Measurements from ENCODE around the gene ATCAY. TPM values are rescaled to one million over a fixed set of nuclear protein-coding genes. Genes with fewer than 3 reads are reported as not detected.

Gene ATCAY
- total and polyA plus RNA-seq, 2 of the 13 experiments (the other 11 are each of a cell fraction or from before 2014, with no cell fraction given): not detected

DNA sequence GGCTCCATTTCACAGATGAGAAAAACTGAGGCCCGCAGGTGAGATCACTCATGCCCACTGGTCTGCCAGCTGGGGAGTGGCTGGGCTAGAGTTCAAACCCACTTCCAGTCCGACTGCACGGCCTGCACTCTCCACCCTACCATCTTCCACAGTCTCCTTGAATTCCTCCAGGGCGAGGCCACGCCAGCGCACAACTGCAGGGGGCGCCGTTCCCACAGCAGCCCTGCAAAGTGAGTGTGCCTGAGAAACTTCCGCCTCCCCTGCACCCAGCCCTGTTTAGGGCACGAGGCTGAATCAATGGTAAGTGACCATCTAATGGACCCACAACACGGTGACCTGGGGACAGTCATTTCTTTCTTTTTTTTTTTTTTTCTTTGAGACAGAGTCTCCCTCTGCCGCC is 829 bp upstream of the ATCAY start (continued):
- no peak for TF ChIP-seq PCBP2 (optimal IDR thresholded peaks at IDR 0.05; ENCODE audit: low read depth, low read length, poor library complexity, severe bottlenecking)

DNA sequence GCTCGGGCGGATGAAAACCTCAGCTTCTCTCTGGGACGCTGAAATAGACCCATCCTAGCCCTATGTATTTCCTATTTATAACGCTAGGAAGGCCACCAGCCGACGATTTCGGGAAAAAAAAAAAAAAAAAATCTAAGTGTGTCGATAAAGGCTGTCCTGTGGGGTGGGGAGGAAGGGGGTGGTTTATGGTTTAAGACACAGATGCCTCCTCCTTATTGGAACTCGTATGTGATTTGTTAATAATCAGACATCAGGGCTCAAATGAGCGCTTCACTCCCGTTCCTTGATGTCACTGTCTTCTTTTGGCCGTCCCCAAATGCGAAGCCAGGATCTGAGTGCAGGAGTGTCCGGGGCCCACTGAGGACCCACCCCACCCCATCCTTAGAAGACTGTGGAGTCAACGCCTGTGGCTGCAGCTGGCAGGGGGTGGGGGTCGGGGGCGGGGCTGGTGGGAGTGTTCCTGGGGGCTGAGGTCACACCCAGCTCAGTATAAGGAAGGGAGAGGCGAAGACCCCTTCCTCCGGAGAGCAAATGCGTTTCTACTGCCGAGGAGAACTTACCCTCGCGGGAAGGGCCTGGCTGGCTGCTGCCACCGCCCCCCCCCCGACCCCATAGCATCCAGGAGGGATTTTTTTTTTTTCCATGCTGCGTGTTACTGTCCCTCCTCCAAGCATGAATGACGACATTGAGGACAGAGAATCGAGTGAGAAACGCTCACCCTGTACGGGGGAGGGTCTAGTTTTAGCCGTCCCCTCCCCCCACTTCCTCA is 971 bp downstream of the ATCAY start:
- peaks cover 1 to 7% of the 10 kb centered on the region in 2 experiments; a peak in 2 of 5 replicates for H3K27me3 ChIP-seq (ENCODE audit: control insufficient read depth in 1 of 2, insufficient read depth in 2 of 2, low read length in 2 of 2)
- CTCF ChIA-PET (ENCODE audit: low intra/inter-chr PET ratio, low total read pairs): no interaction called here
- H3K9me3 ChIP-seq (ENCODE audit: low read length): no peaks in the 10 kb centered on the region
- TF ChIP-seq, protein P1, sequence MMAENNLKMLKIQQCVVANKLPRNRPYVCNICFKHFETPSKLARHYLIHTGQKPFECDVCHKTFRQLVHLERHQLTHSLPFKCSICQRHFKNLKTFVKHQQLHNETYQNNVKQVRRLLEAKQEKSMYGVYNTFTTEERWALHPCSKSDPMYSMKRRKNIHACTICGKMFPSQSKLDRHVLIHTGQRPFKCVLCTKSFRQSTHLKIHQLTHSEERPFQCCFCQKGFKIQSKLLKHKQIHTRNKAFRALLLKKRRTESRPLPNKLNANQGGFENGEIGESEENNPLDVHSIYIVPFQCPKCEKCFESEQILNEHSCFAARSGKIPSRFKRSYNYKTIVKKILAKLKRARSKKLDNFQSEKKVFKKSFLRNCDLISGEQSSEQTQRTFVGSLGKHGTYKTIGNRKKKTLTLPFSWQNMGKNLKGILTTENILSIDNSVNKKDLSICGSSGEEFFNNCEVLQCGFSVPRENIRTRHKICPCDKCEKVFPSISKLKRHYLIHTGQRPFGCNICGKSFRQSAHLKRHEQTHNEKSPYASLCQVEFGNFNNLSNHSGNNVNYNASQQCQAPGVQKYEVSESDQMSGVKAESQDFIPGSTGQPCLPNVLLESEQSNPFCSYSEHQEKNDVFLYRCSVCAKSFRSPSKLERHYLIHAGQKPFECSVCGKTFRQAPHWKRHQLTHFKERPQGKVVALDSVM (CRISPR knock-in tag; IDR thresholded peaks at IDR 0.05): no peak
- TF ChIP-seq ZNF143 (CRISPR knock-in tag; IDR thresholded peaks at IDR 0.05): no peak
- no peak for TF ChIP-seq NBN (conservative IDR thresholded peaks at IDR 0.05)
- TF ChIP-seq XRCC5 (optimal IDR thresholded peaks at IDR 0.05; ENCODE audit: low read length): no peak
- DNase-seq (ENCODE audit: low spot score) (no peak), ATAC-seq (no peak), FAIRE-seq (no peak)
- no peaks in the 10 kb centered on the region for H3K4me1 ChIP-seq (ENCODE audit: insufficient read depth, low read length)
- H3K9ac ChIP-seq (ENCODE audit: insufficient read depth, low read depth, low read length): no peak overlapping the region
- no peak overlapping the region for H3K4me3 ChIP-seq (replicated peaks in 1 of 3; ENCODE audit: insufficient read depth in 1 of 3, low read depth in 2 of 3, low read length in 3 of 3)
- no peak overlapping the region for H2AFZ ChIP-seq (ENCODE audit: low read length)
- H4K20me1 ChIP-seq (ENCODE audit: insufficient read depth, low read length): no peaks in the 10 kb centered on the region
- intact Hi-C loops (cut with micrococcal nuclease; ENCODE audit: unreplicated experiment): no loop called here
- in situ Hi-C loops (cut with HindIII; ENCODE audit: extremely low pct_ligation_motif_present, low pct_unique_long_range_greater_than_20kb): no loop called here
- H3K4me2 ChIP-seq (ENCODE audit: low read depth, low read length): no peak overlapping the region
- 17% methylated on average over 20 of the region's 31 CpGs for WGBS (ENCODE audit: low lambda C conversion rate)
- H3K27ac ChIP-seq (ENCODE audit: extremely low read length, insufficient read depth, low read length): no peak overlapping the region
- no peaks in the 10 kb centered on the region for H3K36me3 ChIP-seq (replicated peaks in 1 of 2; ENCODE audit: control insufficient read depth in 1 of 2, insufficient read depth in 2 of 2, low read length in 2 of 2)
- POLR2A ChIA-PET: no interaction called here
- H3K79me2 ChIP-seq (ENCODE audit: insufficient read depth, low read length): no peaks in the 10 kb centered on the region
- no TSS peak for BruUV-seq (replicated peaks)
